SK-N-SH (cell line): ENCODE results near the gene RHOJ. TPM values are rescaled to one million over a fixed set of nuclear protein-coding genes. Genes with fewer than 3 reads are reported as not detected.

ENCODE experiments used
- CTCF ChIA-PET: fragments of 300-600, 350-600 bp; formaldehyde crosslinking; extraction: SDS; loops from one replicate; lab custom pipeline; 2021; lab: Yijun Ruan, JAX
- POLR2A ChIA-PET: fragments of 350-600 bp; sonication (Branson Sonifier 250); formaldehyde crosslinking; extraction: SDS; loops from one replicate; lab custom pipeline; 2020; ENCODE audit warnings: antibody characterized with exemption, inconsistent platforms; lab: Yijun Ruan, JAX
- DNase-seq: peaks from one replicate; pipeline ENCODE4 v3.0.0; 2012
- H2AFZ ChIP-seq: fragments of 200-600 bp; sonication (generic); 2 replicates; pipeline ENCODE4 v1.8.1; 2016; ENCODE audit warnings: antibody characterized with exemption, mild to moderate bottlenecking, low read depth
- H3F3A ChIP-seq: fragments of 200-600 bp; sonication (generic); replicated peaks from 2 replicates; pipeline ENCODE3; 2016; ENCODE audit warnings: antibody characterized with exemption, mild to moderate bottlenecking; ENCODE audit not compliant: insufficient read depth
- H3K27ac ChIP-seq, 2 experiments: fragments of 200-500 bp in 1 of 2; fragments of 200-600 bp in 1 of 2; sonication (Bioruptor generic) in 1 of 2; sonication (generic), shearing (Covaris generic) in 1 of 2; 2 replicates each; pipeline versions ENCODE4 v1.5.1 to v1.6.1; 2014 to 2016; ENCODE audit warnings: low read depth in 2 of 2, inconsistent platforms in 1 of 2, low read length in 1 of 2, mild to moderate bottlenecking in 1 of 2, mixed read lengths in 1 of 2
- H3K27me3 ChIP-seq: fragments of 200-600 bp; sonication (generic), shearing (Covaris generic); 2 replicates; pipeline ENCODE4 v1.6.1; 2016; ENCODE audit warnings: mixed run types; ENCODE audit not compliant: insufficient read depth
- H3K36me3 ChIP-seq, 2 experiments: fragments of 200-500 bp in 1 of 2; fragments of 200-600 bp in 1 of 2; sonication (Bioruptor generic) in 1 of 2; sonication (generic) in 1 of 2; replicated peaks in 1 of 2; 2 replicates each; pipeline versions ENCODE3 to v1.5.1; 2014 to 2016; ENCODE audit warnings: low read length in 1 of 2, mild to moderate bottlenecking in 1 of 2; ENCODE audit not compliant: insufficient read depth in 2 of 2, control insufficient read depth in 1 of 2
- H3K4me1 ChIP-seq, 2 experiments: fragments of 200-500 bp in 1 of 2; fragments of 200-600 bp in 1 of 2; sonication (Bioruptor generic) in 1 of 2; sonication (generic), shearing (Covaris generic) in 1 of 2; 2 replicates each; pipeline versions ENCODE4 v1.5.1 to v1.6.1; 2014 to 2016; ENCODE audit warnings: low read depth in 1 of 2, low read length in 1 of 2, mixed run types in 1 of 2; ENCODE audit not compliant: insufficient read depth in 2 of 2, control insufficient read depth in 1 of 2
- H3K4me2 ChIP-seq: fragments of 200-600 bp; sonication (generic), shearing (Covaris generic); 2 replicates; pipeline ENCODE4 v1.6.1; 2017; ENCODE audit warnings: mixed run types
- H3K4me3 ChIP-seq, 2 experiments: fragments of 200-500 bp in 1 of 2; fragments of 200-600 bp in 1 of 2; sonication (Bioruptor generic) in 1 of 2; sonication (generic), shearing (Covaris generic) in 1 of 2; 2 replicates each; pipeline versions ENCODE4 v1.5.1 to v1.8.1; 2014 to 2016; ENCODE audit warnings: low read depth in 2 of 2, inconsistent platforms in 1 of 2, low read length in 1 of 2, mild to moderate bottlenecking in 1 of 2, mixed read lengths in 1 of 2, moderate library complexity in 1 of 2
- H3K79me2 ChIP-seq: fragments of 200-600 bp; sonication (generic); 2 replicates; pipeline ENCODE4 v1.8.1; 2017; ENCODE audit warnings: mild to moderate bottlenecking; ENCODE audit not compliant: insufficient read depth
- H3K9ac ChIP-seq: fragments of 200-600 bp; sonication (generic); 2 replicates; pipeline ENCODE4 v1.6.1; 2017; ENCODE audit warnings: mixed run types
- H3K9me2 ChIP-seq: fragments of 200-600 bp; sonication (generic); 2 replicates; pipeline ENCODE4 v1.6.1; 2017; ENCODE audit warnings: mixed run types
- H3K9me3 ChIP-seq: fragments of 200-600 bp; sonication (generic); 2 replicates; pipeline ENCODE4 v1.6.1; 2017; ENCODE audit warnings: mixed run types, mild to moderate bottlenecking, moderate library complexity
- H4K20me1 ChIP-seq: fragments of 200-600 bp; sonication (generic); 2 replicates; pipeline ENCODE4 v1.6.1; 2017; ENCODE audit warnings: mild to moderate bottlenecking, mixed run types; ENCODE audit not compliant: insufficient read depth
- CHD2 ChIP-seq: fragments of 150-350 bp; IDR thresholded peaks from 2 replicates; pipeline ENCODE4 v1.6.1; 2018; ENCODE audit warnings: low read length; ENCODE audit not compliant: partially characterized antibody
- ELF1 ChIP-seq: IDR thresholded peaks from 2 replicates; pipeline ENCODE4 v1.4.0; 2012
- EP300 ChIP-seq, 2 experiments: IDR thresholded peaks; 2 replicates each; pipeline versions ENCODE4 v1.4.0 to v1.6.1; 2012; ENCODE audit warnings: borderline replicate concordance in 1 of 2, low read depth in 1 of 2, low read length in 1 of 2
- GABPA ChIP-seq: IDR thresholded peaks from 2 replicates; pipeline ENCODE4 v1.4.0; 2012; ENCODE audit warnings: low read depth, mild to moderate bottlenecking
- IRF3 ChIP-seq: fragments of 150-350 bp; IDR thresholded peaks from 2 replicates; pipeline ENCODE4 v1.6.1; 2016; ENCODE audit warnings: mild to moderate bottlenecking, low read depth, low read length
- JUND ChIP-seq: IDR thresholded peaks from 2 replicates; pipeline ENCODE4 v1.4.0; 2012
- MXI1 ChIP-seq: IDR thresholded peaks from 2 replicates; pipeline ENCODE4 v1.6.1; 2012; ENCODE audit warnings: mild to moderate bottlenecking, low read depth, low read length, improper control_type of control experiment
- NRF1 ChIP-seq: IDR thresholded peaks from 2 replicates; pipeline ENCODE4 v1.6.1; 2012; ENCODE audit warnings: low read depth, mild to moderate bottlenecking, low read length
- RAD21 ChIP-seq: IDR thresholded peaks from 2 replicates; pipeline ENCODE4 v1.6.1; 2012; ENCODE audit warnings: mild to moderate bottlenecking, low read length
- RCOR1 ChIP-seq: fragments of 150-350 bp; IDR thresholded peaks from 2 replicates; pipeline ENCODE4 v1.6.1; 2017; ENCODE audit warnings: antibody characterized with exemption, low read length
- REST ChIP-seq: IDR thresholded peaks from 2 replicates; pipeline ENCODE4 v1.6.1; 2012; ENCODE audit warnings: mild to moderate bottlenecking, low read depth, low read length, moderate library complexity
- RFX5 ChIP-seq: IDR thresholded peaks from 2 replicates; pipeline ENCODE4 v1.6.1; 2012; ENCODE audit warnings: mild to moderate bottlenecking, improper control_type of control experiment, low read length
- SIN3A ChIP-seq: IDR thresholded peaks from 2 replicates; pipeline ENCODE4 v1.6.1; 2012; ENCODE audit warnings: low read depth, mild to moderate bottlenecking, low read length, moderate library complexity, borderline replicate concordance
- TAF1 ChIP-seq: IDR thresholded peaks from 2 replicates; pipeline ENCODE4 v1.6.1; 2012; ENCODE audit warnings: low read depth, mild to moderate bottlenecking, low read length, moderate library complexity, borderline replicate concordance
- TEAD4 ChIP-seq: IDR thresholded peaks from 2 replicates; pipeline ENCODE4 v1.4.0; 2012; ENCODE audit warnings: mild to moderate bottlenecking, borderline replicate concordance; ENCODE audit not compliant: insufficient read depth
- YY1 ChIP-seq: IDR thresholded peaks from 2 replicates; pipeline ENCODE4 v1.4.0; 2012; ENCODE audit warnings: low read depth, mild to moderate bottlenecking
- WGBS: methylation state at CpG from one replicate; pipeline ENCODE4 v1.1.6; 2017; ENCODE audit warnings: low lambda C conversion rate; 5-methylcytosine and 5-hydroxymethylcytosine counted together
- polyA plus RNA-seq, 3 experiments: library from polyadenylated mRNA; depleted of rRNA; stranded (reverse); fragments of >200 nt; gene quantifications; 2 replicates each; pipeline ENCODE4 v1.2.3, GENCODE V29; 2012
- TF ChIP-seq, protein P1 (sequence below): IDR thresholded peaks from 2 replicates; pipeline ENCODE4 v1.4.0; 2012; ENCODE audit warnings: low read depth, borderline replicate concordance
- TF ChIP-seq, protein P2 (sequence below): IDR thresholded peaks from 2 replicates; pipeline ENCODE4 v1.4.0; 2012; ENCODE audit warnings: low read depth
- TF ChIP-seq, protein P3 (sequence below): fragments of 150-350 bp; IDR thresholded peaks from 2 replicates; pipeline ENCODE4 v1.6.1; 2017; ENCODE audit warnings: antibody characterized with exemption, low read length, low read depth, borderline replicate concordance
- TF ChIP-seq, protein P4 (sequence below): IDR thresholded peaks from 2 replicates; pipeline ENCODE4; 2012

Gene RHOJ
- polyA plus RNA-seq, 1 of the 3 experiments (the other 2 are of a cell fraction): 12.1 TPM

DNA sequence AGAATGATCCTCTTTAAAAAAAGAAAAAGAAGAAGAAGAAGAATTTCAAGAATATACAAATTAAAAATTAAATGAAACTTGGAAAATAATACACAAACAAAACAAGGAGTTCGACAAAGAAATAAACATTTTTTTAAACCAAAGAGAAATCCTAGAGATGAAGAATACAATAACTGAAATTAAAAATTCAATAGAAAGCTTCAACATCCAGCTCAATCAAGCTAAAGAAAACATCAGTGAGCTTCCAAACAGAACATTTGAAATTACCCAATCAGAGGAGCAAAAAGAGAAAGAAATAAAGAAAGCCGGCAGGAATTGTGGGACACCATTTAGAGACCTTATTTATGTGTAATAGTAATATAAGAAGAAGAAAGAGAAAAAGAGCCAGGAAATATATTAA is 37.2 kb upstream of the RHOJ start:
- TF ChIP-seq GABPA (no peak), RCOR1 (no peak), SIN3A (no peak), IRF3 (no peak), NRF1 (no peak), RAD21 (no peak), MXI1 (no peak), CHD2 (no peak), RFX5 (no peak), JUND (no peak), YY1 (no peak), ELF1 (no peak), EP300 (IDR thresholded peaks at IDR 0.05; ENCODE audit: borderline replicate concordance in 1 of 2, low read depth in 1 of 2, low read length in 1 of 2) (no peak)
- TF ChIP-seq, protein P1, sequence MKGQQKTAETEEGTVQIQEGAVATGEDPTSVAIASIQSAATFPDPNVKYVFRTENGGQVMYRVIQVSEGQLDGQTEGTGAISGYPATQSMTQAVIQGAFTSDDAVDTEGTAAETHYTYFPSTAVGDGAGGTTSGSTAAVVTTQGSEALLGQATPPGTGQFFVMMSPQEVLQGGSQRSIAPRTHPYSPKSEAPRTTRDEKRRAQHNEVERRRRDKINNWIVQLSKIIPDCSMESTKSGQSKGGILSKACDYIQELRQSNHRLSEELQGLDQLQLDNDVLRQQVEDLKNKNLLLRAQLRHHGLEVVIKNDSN: no peak
- TF ChIP-seq, protein P2, sequence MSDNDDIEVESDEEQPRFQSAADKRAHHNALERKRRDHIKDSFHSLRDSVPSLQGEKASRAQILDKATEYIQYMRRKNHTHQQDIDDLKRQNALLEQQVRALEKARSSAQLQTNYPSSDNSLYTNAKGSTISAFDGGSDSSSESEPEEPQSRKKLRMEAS: no peak
- H3K9me3 ChIP-seq: peaks cover 7% of the 10 kb centered on the region; the same call in 1 of the 2 replicates
- no peaks in the 10 kb centered on the region for H3K36me3 ChIP-seq
- no peaks in the 10 kb centered on the region for H3K27me3 ChIP-seq
- H3K4me3 ChIP-seq: no peak overlapping the region
- H3K4me2 ChIP-seq: no peak overlapping the region
- H2AFZ ChIP-seq: no peak overlapping the region
- CTCF ChIA-PET: no interaction called here
- H4K20me1 ChIP-seq: no peaks in the 10 kb centered on the region
- no peak for DNase-seq
- no peaks in the 10 kb centered on the region for H3K9me2 ChIP-seq
- no peak overlapping the region for H3K27ac ChIP-seq
- POLR2A ChIA-PET: no interaction called here
- H3K4me1 ChIP-seq: no peaks in the 10 kb centered on the region
- no peak overlapping the region for H3K9ac ChIP-seq
- 39% methylated on average over 2 of the region's 2 CpGs for WGBS
- H3K79me2 ChIP-seq: no peaks in the 10 kb centered on the region
- no peaks in the 10 kb centered on the region for H3F3A ChIP-seq

DNA sequence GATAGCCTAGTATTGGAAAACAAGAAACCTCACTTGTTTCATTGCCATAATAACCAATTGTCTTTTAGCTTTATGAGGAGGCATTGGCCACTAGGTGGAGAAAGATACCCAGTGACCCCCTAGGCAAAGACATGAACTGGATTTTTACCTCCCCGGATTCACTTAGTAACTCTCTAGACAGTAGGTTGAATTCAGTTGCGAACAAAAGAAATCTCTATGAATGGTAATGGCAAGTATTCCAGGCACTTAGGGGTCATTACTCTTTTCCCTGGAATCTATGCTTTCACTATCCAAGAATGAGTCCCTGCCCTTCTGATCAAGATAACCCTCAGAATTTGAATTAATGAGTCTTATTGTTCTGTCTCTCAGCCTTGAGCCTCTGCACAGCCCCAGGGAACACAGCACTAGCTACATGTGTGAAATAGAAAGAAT is 29.5 kb upstream of the RHOJ start:
- CTCF ChIA-PET: interaction anchor here (0.8 to 4.7 kb wide), 9 partner anchors 14 to 595 kb away, joined by 3 to 35 read pairs (median 3); no protein-coding TSS in a partner anchor
- peak overlapping the region in 1 of 2 experiments; percentile 69; a peak in 2 of 4 replicates for H3K27ac ChIP-seq
- 0% methylated on average over 2 of the region's 2 CpGs for WGBS
- peak in 1 of 2 experiments; percentile 65; a peak in 2 of 4 replicates for TF ChIP-seq EP300 (IDR thresholded peaks at IDR 0.05; ENCODE audit: borderline replicate concordance in 1 of 2, low read depth in 1 of 2, low read length in 1 of 2)
- TF ChIP-seq JUND: peak; percentile 47
- TF ChIP-seq, protein P3, sequence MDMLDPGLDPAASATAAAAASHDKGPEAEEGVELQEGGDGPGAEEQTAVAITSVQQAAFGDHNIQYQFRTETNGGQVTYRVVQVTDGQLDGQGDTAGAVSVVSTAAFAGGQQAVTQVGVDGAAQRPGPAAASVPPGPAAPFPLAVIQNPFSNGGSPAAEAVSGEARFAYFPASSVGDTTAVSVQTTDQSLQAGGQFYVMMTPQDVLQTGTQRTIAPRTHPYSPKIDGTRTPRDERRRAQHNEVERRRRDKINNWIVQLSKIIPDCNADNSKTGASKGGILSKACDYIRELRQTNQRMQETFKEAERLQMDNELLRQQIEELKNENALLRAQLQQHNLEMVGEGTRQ: no peak
- TF ChIP-seq MXI1: no peak
- TF ChIP-seq YY1: no peak
- TF ChIP-seq TAF1: no peak
- TF ChIP-seq TEAD4: peak; percentile 64; the same call in 1 of the 2 replicates
- no peak for TF ChIP-seq NRF1
- TF ChIP-seq, protein P4, sequence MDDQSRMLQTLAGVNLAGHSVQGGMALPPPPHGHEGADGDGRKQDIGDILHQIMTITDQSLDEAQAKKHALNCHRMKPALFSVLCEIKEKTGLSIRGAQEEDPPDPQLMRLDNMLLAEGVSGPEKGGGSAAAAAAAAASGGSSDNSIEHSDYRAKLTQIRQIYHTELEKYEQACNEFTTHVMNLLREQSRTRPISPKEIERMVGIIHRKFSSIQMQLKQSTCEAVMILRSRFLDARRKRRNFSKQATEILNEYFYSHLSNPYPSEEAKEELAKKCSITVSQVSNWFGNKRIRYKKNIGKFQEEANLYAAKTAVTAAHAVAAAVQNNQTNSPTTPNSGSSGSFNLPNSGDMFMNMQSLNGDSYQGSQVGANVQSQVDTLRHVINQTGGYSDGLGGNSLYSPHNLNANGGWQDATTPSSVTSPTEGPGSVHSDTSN: 0 out of 2 replicates have a peak, but pooled peaks have one; percentile 22
- TF ChIP-seq REST: no peak

More for the DNA sequence above, 29.5 kb upstream of the RHOJ start:
- no peaks in the 10 kb centered on the region for H3K27me3 ChIP-seq
- H3K9me3 ChIP-seq: no peaks in the 10 kb centered on the region
- no peaks in the 10 kb centered on the region for H3F3A ChIP-seq
- H3K4me3 ChIP-seq: peak overlapping the region in 1 of 2 experiments; percentile 1; a peak in 1 of 4 replicates
- H3K79me2 ChIP-seq: no peaks in the 10 kb centered on the region
- POLR2A ChIA-PET: no interaction called here
- H3K9ac ChIP-seq: peak overlapping the region; percentile 56
- peak; percentile 55 for DNase-seq
- H3K4me2 ChIP-seq: peak overlapping the region; percentile 56; the same call in 1 of the 2 replicates
- H3K36me3 ChIP-seq: no peaks in the 10 kb centered on the region
- H3K4me1 ChIP-seq: peaks cover 0 to 13% of the 10 kb centered on the region in 2 experiments; a peak in 1 of 4 replicates
- H4K20me1 ChIP-seq: no peaks in the 10 kb centered on the region
- H2AFZ ChIP-seq: peak overlapping the region; percentile 19; the same call in 1 of the 2 replicates
- H3K9me2 ChIP-seq: no peaks in the 10 kb centered on the region
